ENCODE data around the gene C2orf69.
A peak's percentile ranks its signal among the peaks of the same experiment; 100 is the strongest.

Gene C2orf69

DNA sequence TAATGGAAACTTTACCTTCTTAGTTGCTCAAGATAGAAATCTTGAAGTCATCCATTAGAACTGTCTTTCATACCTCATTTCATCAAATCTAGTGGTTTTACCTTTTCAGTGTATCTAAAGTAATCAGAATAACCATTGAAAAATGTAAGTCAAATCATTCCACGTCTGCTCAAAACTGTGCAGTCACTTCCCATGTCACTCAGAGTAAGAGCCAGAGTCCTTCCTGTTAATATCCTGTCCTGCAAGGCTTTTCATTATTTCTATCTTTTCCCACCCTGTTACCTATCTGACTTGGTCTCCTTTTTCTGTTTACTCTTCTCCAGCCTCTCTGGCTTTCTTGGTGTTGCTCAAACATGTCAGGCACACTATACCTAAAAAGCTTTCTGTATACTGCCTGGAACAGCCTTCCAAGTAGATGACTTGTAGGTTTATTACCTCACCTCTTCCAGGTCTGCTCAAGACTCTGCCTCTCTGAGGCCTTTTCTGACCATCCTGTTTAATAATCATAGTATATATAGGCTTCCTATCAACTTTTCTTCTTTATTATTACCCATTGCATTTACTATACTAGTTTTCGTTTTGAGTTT is 3.4 kb downstream of the C2orf69 start:
- no peak for DNase-seq

DNA sequence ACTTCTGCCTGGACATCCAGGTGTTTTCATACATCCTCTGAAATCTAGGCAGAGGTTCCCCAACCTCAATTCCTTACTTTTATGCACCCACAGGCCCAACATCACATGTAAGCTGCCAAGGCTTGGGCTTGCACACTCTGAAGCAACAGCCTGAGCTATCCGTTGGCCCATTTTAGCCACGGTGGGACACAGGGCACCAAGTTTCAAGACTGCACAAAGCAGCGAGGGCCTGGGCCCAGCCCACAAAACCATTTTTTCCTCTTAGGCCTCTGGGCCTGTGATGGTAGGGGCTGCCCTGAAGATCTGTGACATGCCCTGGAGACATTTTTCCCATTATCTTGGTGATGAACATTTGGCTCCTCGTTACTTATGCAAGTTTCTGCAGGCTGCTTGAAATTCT is 5.9 kb downstream of the C2orf69 start:
- DNase-seq: no peak

DNA sequence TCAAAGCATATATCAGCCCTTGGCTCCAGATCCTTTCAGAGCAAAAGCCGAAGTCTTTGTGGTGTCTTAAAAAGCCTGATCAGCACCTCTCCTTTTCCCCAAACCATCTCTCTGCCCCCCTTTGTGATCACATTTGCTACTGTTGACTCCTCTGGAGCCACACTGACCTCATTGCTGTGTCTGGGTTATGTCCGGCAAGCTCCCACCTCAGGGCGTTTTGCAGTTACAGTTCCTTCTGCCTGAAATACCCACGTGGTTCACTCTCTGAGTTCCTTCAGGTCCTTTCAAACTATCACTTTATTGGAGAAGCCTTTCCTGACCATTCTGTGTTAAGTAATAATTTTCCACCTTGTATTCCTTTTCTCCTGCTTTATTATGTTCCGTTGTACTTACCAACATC is 11.8 kb downstream of the C2orf69 start:
- DNase-seq: no peak

GRCh38 chr2:199923924-199924323 is 12.8 kb downstream of the C2orf69 start:
- DNase-seq: no peak

- DNase-seq: no peak
Measured at GRCh38 chr2:199926806-199927205, 15.7 kb downstream of the C2orf69 start.

DNA sequence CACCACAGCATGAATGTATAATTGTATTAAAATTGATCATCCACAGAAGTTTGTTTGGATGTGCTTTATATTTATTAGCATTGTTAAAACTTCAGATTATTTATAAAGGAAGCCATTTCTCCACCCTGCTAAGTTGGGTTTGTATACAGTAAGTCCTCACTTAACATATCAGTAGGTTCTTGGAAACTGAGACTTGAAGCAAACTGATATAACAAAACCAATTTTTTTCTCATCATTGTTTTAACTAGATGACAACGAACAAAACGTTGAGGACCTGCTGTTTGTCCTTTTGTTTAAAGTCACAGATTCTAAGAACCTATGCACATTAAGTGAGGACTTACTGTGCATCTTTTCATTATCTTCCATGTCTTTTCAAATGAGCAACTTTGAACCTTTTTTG is 17.1 kb downstream of the C2orf69 start:
- DNase-seq: no peak

DNA sequence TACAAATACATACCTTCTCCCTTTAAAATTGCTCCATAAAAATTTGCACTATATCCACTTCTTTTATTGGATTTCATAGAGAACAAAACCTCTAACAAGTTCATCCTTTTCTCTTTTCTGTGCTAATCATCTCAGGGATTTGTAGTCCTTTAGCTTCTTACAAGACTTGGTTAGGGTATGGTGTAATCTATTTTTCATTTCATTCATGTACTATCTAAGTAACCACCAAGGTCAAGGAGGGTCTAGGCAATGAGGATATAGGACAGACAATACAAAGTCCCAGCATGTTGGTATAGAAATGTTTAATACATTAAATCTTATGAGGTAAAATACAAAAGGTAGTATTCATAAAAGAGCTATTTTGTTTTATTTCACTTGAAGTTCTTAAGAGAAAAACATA is 17.5 kb downstream of the C2orf69 start:
- no peak for DNase-seq

- DNase-seq: no peak
Measured at GRCh38 chr2:199929262-199929661, 18.2 kb downstream of the C2orf69 start.

DNA sequence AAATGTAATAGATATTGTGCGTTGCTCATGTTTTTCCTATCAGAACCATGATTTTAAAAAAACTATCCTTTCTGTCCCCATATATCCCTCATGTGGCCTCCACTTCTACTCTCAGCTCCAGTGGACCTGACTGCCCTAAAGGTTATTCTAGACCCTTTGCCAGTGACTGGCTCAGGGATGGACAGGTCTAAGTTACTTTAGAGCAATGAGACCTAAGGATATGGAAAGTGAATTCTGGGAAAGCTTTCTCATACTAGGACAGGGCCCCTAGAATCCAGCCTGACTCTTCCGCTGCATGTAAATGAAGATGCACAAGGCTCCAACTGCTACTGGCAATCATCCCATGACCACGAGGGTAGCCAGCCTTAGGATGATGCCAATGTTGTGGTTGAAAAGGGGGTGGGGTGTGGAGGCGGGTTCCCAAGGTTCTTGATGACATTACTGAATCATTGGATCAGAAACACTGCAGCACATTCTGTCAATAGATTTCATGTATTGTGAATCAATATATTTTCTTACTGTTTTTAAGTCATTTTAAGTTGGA is 21.3 kb downstream of the C2orf69 start:
- no peak for DNase-seq

GRCh38 chr2:199933466-199933865 is 22.4 kb downstream of the C2orf69 start:
- DNase-seq: no peak

DNA sequence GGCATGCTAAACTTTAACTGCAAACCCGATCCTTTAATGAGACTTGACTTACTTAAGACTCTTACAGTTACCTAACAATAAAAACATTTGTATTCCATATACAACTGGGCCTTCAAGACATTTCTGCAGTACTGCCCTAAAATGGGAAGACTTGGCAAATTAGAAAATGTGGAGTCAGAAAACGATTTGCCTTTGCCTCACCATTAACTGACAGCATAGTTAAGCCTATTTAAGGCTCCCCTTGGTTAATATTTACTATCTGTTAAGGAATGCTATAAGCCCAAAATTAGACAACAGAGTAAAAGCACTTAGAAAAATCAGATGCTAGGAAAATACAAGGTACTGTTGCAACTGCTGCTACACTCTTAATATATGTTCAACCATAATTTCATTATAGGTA is 25.5 kb downstream of the C2orf69 start:
- no peak for DNase-seq

- DNase-seq: no peak
Measured at GRCh38 chr2:199940373-199940772, 29.3 kb downstream of the C2orf69 start.

- no peak for DNase-seq
Measured at GRCh38 chr2:199943373-199943772, 32.3 kb downstream of the C2orf69 start.

DNA sequence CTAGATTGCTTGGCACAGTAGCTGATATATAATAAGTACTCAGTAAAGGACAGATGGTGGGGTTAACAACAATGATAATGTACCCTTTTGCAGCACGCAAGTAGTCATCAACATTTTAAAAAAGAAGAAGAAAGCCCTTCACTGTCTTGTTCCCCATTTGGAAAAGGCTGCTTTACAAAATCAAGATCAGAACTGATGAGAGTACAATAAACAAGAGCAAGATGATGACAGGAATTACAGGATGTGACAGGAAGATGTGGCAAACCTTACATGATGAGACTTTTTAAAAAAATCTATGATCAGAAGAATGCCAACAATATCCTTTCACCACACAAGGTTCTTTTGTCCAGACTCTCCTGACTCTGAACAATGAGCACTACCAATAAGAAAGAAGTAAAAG is 35.1 kb downstream of the C2orf69 start:
- DNase-seq: no peak

DNA sequence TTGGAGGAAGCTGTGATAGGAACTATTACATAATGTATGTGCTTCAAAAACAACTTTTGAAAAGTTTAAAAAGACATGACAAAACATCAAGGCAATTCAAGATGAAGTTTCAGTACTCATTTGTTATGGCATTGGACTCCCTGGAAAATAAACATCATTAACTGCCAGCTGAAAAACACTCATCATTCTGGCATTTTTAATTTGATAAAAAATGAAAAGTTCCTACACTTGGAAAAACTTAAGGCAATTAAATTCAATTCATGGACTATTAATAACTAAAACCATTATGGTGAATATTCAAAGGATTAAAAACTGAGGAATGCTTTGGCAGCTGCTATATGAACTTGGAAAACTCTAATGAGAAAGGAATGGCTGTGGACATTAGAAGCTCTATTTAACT is 35.7 kb downstream of the C2orf69 start:
- no peak for DNase-seq

GRCh38 chr2:199950396-199950795 is 39.3 kb downstream of the C2orf69 start:
- DNase-seq: no peak

DNA sequence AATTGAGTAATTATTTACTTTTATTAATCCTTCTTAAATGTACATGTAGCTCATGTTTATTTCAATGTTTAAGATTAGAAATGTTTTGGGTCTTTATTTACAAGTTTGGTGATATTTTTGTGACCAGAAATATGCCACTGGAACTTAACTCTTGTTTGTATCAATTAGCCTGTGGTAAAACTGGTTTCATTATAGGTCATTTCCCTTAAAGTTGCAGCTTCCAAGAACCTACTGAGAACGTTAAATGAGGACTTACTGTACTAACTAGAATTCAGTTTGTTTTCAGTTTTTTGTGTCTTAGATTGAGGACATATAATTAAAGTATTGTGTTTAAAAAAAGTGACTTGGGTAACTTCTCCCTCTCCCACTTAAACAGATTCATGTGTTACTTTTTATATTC is 39.9 kb downstream of the C2orf69 start:
- DNase-seq: no peak

DNA sequence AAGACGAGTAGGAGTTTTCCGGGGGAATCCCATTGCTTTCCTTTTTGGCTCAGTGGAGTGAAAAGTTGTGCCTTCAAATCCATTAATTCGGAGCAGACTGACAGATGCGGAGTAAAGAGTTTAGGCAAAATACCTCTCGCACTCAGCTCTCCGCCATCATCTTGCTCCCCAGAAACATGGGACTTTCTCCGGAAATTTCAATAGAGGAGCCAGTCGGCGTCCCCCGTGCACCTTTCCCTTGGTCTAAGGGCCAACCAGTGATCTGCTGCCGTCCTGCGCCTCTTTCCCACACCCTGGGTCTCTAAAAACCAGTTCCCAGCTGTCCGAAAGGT is 43.9 kb downstream of the C2orf69 start:
- DNase-seq: no peak

- peak; percentile 60 for DNase-seq
Measured at GRCh38 chr2:199955339-199956061, 44.4 kb downstream of the C2orf69 start, which contains the start of the genes MAIP1 and TYW5. TSS of gene MAIP1 (plus strand) at chr2:199955582. CDS start at chr2:199955799, 217 bp downstream. TSS of gene TYW5 (minus strand) at chr2:199955491. CDS start at chr2:199955470, 21 bp downstream.

DNA sequence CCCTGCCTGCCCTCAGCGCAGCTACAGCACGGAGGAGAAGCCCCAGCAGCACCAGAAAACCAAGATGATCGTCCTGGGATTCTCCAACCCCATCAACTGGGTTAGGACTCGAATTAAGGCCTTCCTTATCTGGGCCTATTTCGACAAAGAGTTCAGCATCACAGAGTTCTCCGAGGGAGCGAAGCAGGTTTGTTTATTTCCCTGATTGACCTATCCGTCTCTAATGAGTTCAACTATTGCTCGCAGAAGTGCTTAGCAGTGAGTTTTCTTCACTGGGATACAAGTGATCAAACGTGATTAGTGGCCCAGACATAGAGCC is 44.9 kb downstream of the C2orf69 start:
- DNase-seq: no peak

DNA sequence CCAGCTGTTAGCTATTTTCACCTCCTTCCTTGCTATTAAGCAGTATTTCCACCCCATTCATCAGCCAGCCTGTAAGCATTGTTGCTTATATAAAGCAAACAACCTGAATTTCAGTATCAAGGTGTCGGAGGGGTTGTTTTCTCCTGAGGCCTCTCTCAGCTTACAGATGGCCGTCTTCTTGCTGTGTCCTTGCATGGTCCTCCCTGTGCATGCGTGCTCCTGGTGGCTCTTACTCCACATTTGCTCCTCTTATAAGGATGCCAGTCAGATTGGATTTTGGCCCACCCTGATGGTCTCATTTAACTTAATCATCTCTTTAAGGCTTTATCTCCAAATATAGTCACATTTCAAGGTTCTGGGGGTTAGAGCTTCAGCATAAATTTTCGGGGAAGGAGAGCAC is 46.9 kb downstream of the C2orf69 start:
- DNase-seq: no peak

GRCh38 chr2:199962203-199962602 is 51.1 kb downstream of the C2orf69 start:
- DNase-seq: no peak

GRCh38 chr2:199966405-199966804 is 55.3 kb downstream of the C2orf69 start:
- no peak for DNase-seq

DNA sequence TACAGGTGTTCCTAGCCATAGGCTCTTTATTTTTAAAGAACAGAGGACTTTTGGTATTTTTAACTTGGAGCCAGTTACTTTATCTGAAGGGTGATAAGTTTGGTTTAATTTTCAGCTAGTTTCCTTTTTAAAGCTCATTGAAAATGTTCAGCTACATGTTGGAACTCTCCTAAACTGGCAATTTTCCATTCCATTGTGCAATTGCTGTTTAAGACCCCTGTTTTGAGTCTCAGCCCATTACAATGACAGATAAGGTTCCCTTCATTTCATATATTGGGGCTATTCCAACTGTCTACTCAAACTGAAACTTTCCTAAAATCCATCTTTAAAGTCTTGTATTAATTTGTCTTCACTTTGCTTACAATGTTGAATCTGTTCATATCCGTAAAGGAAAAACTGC is 55.9 kb downstream of the C2orf69 start:
- no peak for DNase-seq

DNA sequence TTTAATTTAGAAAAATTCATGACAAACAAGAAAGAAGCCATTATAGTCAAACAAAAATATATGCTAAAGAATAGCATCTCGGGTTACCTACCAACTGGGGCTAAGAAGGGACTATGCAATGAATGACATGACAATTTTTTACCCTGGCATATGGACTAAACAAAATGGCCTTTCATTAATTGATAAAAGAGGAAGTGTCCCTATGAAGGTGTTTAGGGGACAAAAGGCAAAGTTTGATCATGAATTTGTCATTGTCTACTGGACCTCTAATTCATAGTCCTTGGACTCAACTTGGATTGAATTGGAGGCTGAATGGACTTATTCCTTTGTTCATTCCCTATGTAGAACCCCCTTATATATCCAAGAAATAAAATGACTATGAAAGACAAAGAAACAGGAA is 57.0 kb downstream of the C2orf69 start:
- DNase-seq: no peak
